ENCODE results near the gene SEMA6A. TPM values are rescaled to one million over a fixed set of nuclear protein-coding genes. Genes with fewer than 3 reads are reported as not detected.

The SEMA6A gene
- total and polyA plus RNA-seq, 9 of the 15 experiments (the other 6 are each of a cell fraction or from before 2014, with no cell fraction given): 0.04 to 0.42 (median 0.18) TPM; not detected in 5

DNA sequence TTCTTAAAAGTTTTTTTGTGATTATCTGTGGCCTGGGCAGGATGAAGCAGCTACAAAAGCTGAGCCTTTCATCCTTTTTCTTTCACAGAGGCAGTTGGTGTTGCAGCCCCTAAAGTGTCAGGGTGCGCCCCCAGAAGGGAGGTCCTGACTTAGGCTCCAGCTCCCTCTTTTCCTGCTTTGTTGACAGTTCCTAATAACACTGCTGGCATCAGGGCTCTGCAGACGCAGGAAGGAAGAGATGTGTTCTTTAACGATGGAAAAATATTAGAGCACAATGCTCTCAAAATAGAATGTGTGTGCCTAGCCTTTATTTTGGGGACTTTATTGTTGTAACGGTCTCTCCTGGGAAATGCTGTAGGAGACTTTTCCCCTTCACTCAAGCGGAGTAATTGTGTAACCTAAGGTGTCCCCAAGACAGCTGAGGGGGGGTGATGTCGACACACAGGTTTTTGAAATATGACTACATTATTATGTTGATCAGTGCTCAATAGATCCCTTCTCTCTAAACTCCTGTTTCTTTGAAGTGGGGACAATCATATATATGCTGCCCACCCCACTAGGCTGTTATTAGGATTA, 135.6 kb downstream of the SEMA6A start (continued):
- no peak for TF ChIP-seq FOXJ3 (CRISPR knock-in tag; IDR thresholded peaks at IDR 0.05)

- in situ Hi-C loops (cut with MboI): no loop called here
- ChIA-PET CTCF (ENCODE audit: low intra/inter-chr PET ratio) (no interaction called here), POLR2A (interaction anchor here (1.0 kb wide), 1 partner anchor 10 kb away, joined by 3 read pairs; no protein-coding TSS in a partner anchor)
- DNase-seq (ENCODE audit: extremely low read depth in 1 of 4, low spot score in 3 of 4) (no peak), FAIRE-seq (no peak), ATAC-seq (no peak)
- Histone ChIP-seq H3K4me3 (no peak overlapping the region), H3K9me1 (ENCODE audit: control insufficient read depth, insufficient read depth, low read length) (no peaks in the 10 kb centered on the region), H3K79me2 (ENCODE audit: control insufficient read depth, insufficient read depth, low read length) (no peaks in the 10 kb centered on the region), H4K20me1 (replicated peaks; ENCODE audit: control insufficient read depth, insufficient read depth, low read length) (no peaks in the 10 kb centered on the region), H3K4me2 (ENCODE audit: insufficient read depth, low read length) (no peak overlapping the region), H3K9ac (ENCODE audit: insufficient read depth in 1 of 2, low read depth in 2 of 2, low read length in 2 of 2) (no peak overlapping the region), H3K27me3 (ENCODE audit: control insufficient read depth in 2 of 2, insufficient read depth in 2 of 2, low read length in 2 of 2) (peaks cover 0 to 4% of the 10 kb centered on the region in 2 experiments; a peak in 1 of 5 replicates), H2AFZ (ENCODE audit: low read depth, low read length) (no peak overlapping the region), H3K4me1 (replicated peaks in 1 of 2; ENCODE audit: control insufficient read depth in 2 of 2, insufficient read depth in 2 of 2, low read length in 2 of 2) (peaks cover 0 to 8% of the 10 kb centered on the region in 2 experiments; a peak in 1 of 5 replicates), H3K36me3 (ENCODE audit: control insufficient read depth, insufficient read depth, low read length) (no peaks in the 10 kb centered on the region), H3K9me3 (replicated peaks; ENCODE audit: control insufficient read depth, insufficient read depth, low read depth, low read length) (no peaks in the 10 kb centered on the region), H3K27ac (ENCODE audit: extremely low read depth, low read depth, low read length) (no peak overlapping the region)
- intact Hi-C loops (cut with micrococcal nuclease): no loop called here
- no TSS peak for BruUV-seq (replicated peaks)
- TF ChIP-seq NFE2L1 (tag; IDR thresholded peaks at IDR 0.05; ENCODE audit: borderline replicate concordance, low read depth) (no peak), FOSL1 (tag; conservative IDR thresholded peaks at IDR 0.05) (no peak), HIVEP1 (CRISPR knock-in tag; IDR thresholded peaks at IDR 0.05) (no peak), RFX7 (CRISPR knock-in tag; IDR thresholded peaks at IDR 0.05) (no peak), FOXK1 (CRISPR knock-in tag; IDR thresholded peaks at IDR 0.05; ENCODE audit: borderline replicate concordance) (no peak), ZNF79 (CRISPR knock-in tag; IDR thresholded peaks at IDR 0.05; ENCODE audit: low read depth) (no peak), ZNF165 (CRISPR knock-in tag; IDR thresholded peaks at IDR 0.05; ENCODE audit: borderline replicate concordance) (no peak), ZNF584 (CRISPR knock-in tag; IDR thresholded peaks at IDR 0.05; ENCODE audit: low read depth) (no peak), ZBED1 (IDR thresholded peaks at IDR 0.05) (no peak), GTF2B (IDR thresholded peaks at IDR 0.05; ENCODE audit: extremely low read depth, insufficient read length) (no peak)
- TF ChIP-seq, protein P1, sequence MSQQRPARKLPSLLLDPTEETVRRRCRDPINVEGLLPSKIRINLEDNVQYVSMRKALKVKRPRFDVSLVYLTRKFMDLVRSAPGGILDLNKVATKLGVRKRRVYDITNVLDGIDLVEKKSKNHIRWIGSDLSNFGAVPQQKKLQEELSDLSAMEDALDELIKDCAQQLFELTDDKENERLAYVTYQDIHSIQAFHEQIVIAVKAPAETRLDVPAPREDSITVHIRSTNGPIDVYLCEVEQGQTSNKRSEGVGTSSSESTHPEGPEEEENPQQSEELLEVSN (IDR thresholded peaks at IDR 0.05; ENCODE audit: borderline replicate concordance in 1 of 2, extremely low read depth in 1 of 2, insufficient read depth in 1 of 2, insufficient read length in 1 of 2, low read depth in 1 of 2, low read length in 1 of 2, poor library complexity in 1 of 2, severe bottlenecking in 1 of 2): no peak
Measured at GRCh38 chr5:116437922-116438578, 136.6 kb downstream of the SEMA6A start.

All from K562 (cell line).